Breast epithelium (tissue), 3 donors: ENCODE results near the gene DVL1.

Experiments
- CTCF ChIP-seq, 3 donors: fragments of 450-650 bp; IDR thresholded peaks; one replicate each; pipeline ENCODE4 v1.5.1; 2016 to 2017; ENCODE audit warnings: antibody characterized with exemption in 3 of 3, mild to moderate bottlenecking in 3 of 3, moderate library complexity in 3 of 3
- POLR2A ChIP-seq: fragments of 450-650 bp; IDR thresholded peaks from one replicate; pipeline ENCODE4 v1.6.1; 2016; ENCODE audit warnings: antibody characterized with exemption, mild to moderate bottlenecking, moderate library complexity
- POLR2AphosphoS5 ChIP-seq, 3 donors: sonication (generic); formaldehyde crosslinking; IDR thresholded peaks; one replicate each; pipeline ENCODE4 v1.6.1; 2017; ENCODE audit warnings: antibody characterized with exemption in 3 of 3

- TF ChIP-seq CTCF (IDR thresholded peaks at IDR 0.05) (no peak), POLR2A (no peak), POLR2AphosphoS5 (IDR thresholded peaks at IDR 0.05) (no peak)
Observed at GRCh38 chr1:1376551-1377226, 27.5 kb upstream of the DVL1 start.
